K562 (cell line): ENCODE data around the gene MAP4K5. TPM values are rescaled to one million over a fixed set of nuclear protein-coding genes. Genes with fewer than 3 reads are reported as not detected.

ENCODE experiments used
- BCOR ChIP-seq: fragments of 450-650 bp; IDR thresholded peaks from 2 replicates; pipeline ENCODE4 v1.6.1; 2016
- ELF2 ChIP-seq: fragments of 250-450 bp; sonication (Bioruptor Pico); IDR thresholded peaks from 2 replicates; pipeline ENCODE4 v1.5.0; 2021; ENCODE audit warnings: mild to moderate bottlenecking
- ETS2 ChIP-seq: IDR thresholded peaks from 2 replicates; pipeline ENCODE4 v1.6.1; 2016; ENCODE audit warnings: borderline replicate concordance, missing genetic modification characterization, mild to moderate bottlenecking, moderate library complexity, missing compliant biosample characterization; ENCODE audit not compliant: poor library complexity, severe bottlenecking
- HDAC1 ChIP-seq, 2 experiments: fragments of 450-650 bp; IDR thresholded peaks; 2 replicates each; pipeline ENCODE4 v1.6.1; 2016 to 2017; ENCODE audit warnings: inconsistent platforms in 1 of 2, mild to moderate bottlenecking in 1 of 2, moderate library complexity in 1 of 2
- RBM14 ChIP-seq: fragments of 200-400 bp; formaldehyde crosslinking; IDR thresholded peaks from 2 replicates; pipeline ENCODE4 v1.6.1; 2018; ENCODE audit warnings: low read depth, mild to moderate bottlenecking, low read length, moderate library complexity, borderline replicate concordance; ENCODE audit not compliant: insufficient read depth
- TEAD1 ChIP-seq, 2 experiments: fragments of 450-650 bp in 1 of 2; sonication (generic) in 1 of 2; formaldehyde crosslinking; IDR thresholded peaks; 2 replicates each; pipeline versions ENCODE4 v1.4.0 to v1.8.0; 2020 to 2022; ENCODE audit warnings: mild to moderate bottlenecking in 2 of 2, missing genetic modification reagents in 1 of 2
- ZBTB49 ChIP-seq: sonication (generic); formaldehyde crosslinking; IDR thresholded peaks from 2 replicates; pipeline ENCODE4 v1.8.0; 2022; ENCODE audit warnings: missing genetic modification reagents, mild to moderate bottlenecking, borderline replicate concordance
- ZNF133 ChIP-seq: fragments of 250-450 bp; sonication (Bioruptor Pico); IDR thresholded peaks from 2 replicates; pipeline ENCODE4 v1.4.0; 2020; ENCODE audit warnings: mild to moderate bottlenecking
- ZNF197 ChIP-seq: fragments of 200-800 bp; sonication (Bioruptor generic); IDR thresholded peaks from 2 replicates; pipeline ENCODE4 v1.6.1; 2016; ENCODE audit warnings: low read depth, missing genetic modification characterization, missing compliant biosample characterization
- ZNF280A ChIP-seq: fragments of 450-650 bp; IDR thresholded peaks from 2 replicates; pipeline ENCODE4 v1.6.1; 2018; ENCODE audit warnings: mild to moderate bottlenecking, low read depth; ENCODE audit not compliant: partially characterized antibody
- ZNF311 ChIP-seq: fragments of 250-450 bp; sonication (Bioruptor Pico); IDR thresholded peaks from 2 replicates; pipeline ENCODE4 v1.4.0; 2020; ENCODE audit warnings: mild to moderate bottlenecking, moderate library complexity
- ZNF318 ChIP-seq, 2 experiments: fragments of 450-650 bp; IDR thresholded peaks; 2 replicates each; pipeline ENCODE4 v1.6.1; 2016; ENCODE audit warnings: mild to moderate bottlenecking in 2 of 2, borderline replicate concordance in 1 of 2, low read depth in 1 of 2, moderate library complexity in 1 of 2
- polyA plus RNA-seq, 8 experiments: library from polyadenylated mRNA; depleted of rRNA in 4 of 8; stranded (reverse) in 5 of 8; unstranded in 3 of 8; fragments of >200 nt; fragmentation: Nextera tagmentation in 2 of 8; fragmentation: Illumina TruSeq in 1 of 8; extraction: Ambion mirVana in 2 of 8; extraction: Trizol in 1 of 8; gene quantifications; 2 replicates each; pipeline versions ENCODE4 v1.2.1 to v1.2.3, GENCODE V29; 2011 to 2014; ENCODE audit warnings: inconsistent platforms in 1 of 8, missing spikeins in 1 of 8
- total RNA-seq, 7 experiments: library from RNA; depleted of rRNA in 6 of 7; stranded (reverse); fragments of >200 nt in 6 of 7; fragmentation: Illumina TruSeq in 2 of 7; extraction: Trizol in 2 of 7; gene quantifications; 2 replicates each; pipeline versions ENCODE4 v1.2.1 to v1.2.3, GENCODE V29; 2011 to 2021; ENCODE audit warnings: low replicate concordance in 1 of 7

The MAP4K5 gene
- total and polyA plus RNA-seq, 9 of the 15 experiments (the other 6 are each of a cell fraction or from before 2014, with no cell fraction given), result 5.9 to 29.4 (median 18.0) TPM

GRCh38 chr14:50396631-50397389, 135.6 kb downstream of the MAP4K5 start, which contains the start of gene CDKL1 (continued):
- TF ChIP-seq ZNF318 (IDR thresholded peaks at IDR 0.05; ENCODE audit: borderline replicate concordance in 1 of 2, low read depth in 1 of 2) (no peak), ZNF311 (CRISPR knock-in tag) (no peak), ZNF280A (no peak), ZBTB49 (CRISPR knock-in tag) (no peak), ELF2 (CRISPR knock-in tag) (no peak), ZNF197 (CRISPR knock-in tag) (no peak), TEAD1 (CRISPR knock-in tag; IDR thresholded peaks at IDR 0.05) (peak in 1 of 2 experiments; percentile 70; a peak in 1 of 4 replicates), ETS2 (no peak), HDAC1 (IDR thresholded peaks at IDR 0.05) (0 out of 4 replicates have a peak, but pooled peaks of 1 of the 2 experiments have one; percentile 15), ZNF133 (CRISPR knock-in tag) (no peak), BCOR (no peak), RBM14 (no peak)
